ENCODE measurements around the gene MRPL34.

GRCh38 chr19:17352608-17353280 lies 47.1 kb downstream of the MRPL34 start:
- no peak for TF ChIP-seq CTCF (IDR thresholded peaks at IDR 0.05)
- TF ChIP-seq ZFX (IDR thresholded peaks at IDR 0.05; ENCODE audit: borderline replicate concordance), result no peak

Measured in 22Rv1 (cell line).